NCI-H2196 (cell line): Measurements from ENCODE around the gene CHST15.

Experiments used
- DNase-seq: peaks from one replicate; lab custom pipeline; 2025; ENCODE audit not compliant: unreplicated experiment; lab: John Stamatoyannopoulos, UW

CHST15 gene

GRCh38 chr10:123972481-123973401 lies 120.7 kb downstream of the CHST15 start:
- DNase-seq, result no peak

- no peak for DNase-seq
These were observed 122.5 kb downstream of the CHST15 start for GRCh38 chr10:123970927-123971286.

GRCh38 chr10:123970207-123970926 lies 123.0 kb downstream of the CHST15 start:
- no peak for DNase-seq

- peak; percentile 56 for DNase-seq
These were observed 125.7 kb downstream of the CHST15 start for GRCh38 chr10:123967626-123968243.

- DNase-seq, result no peak
These were observed 126.5 kb downstream of the CHST15 start for GRCh38 chr10:123966896-123967231.

- no peak for DNase-seq
These were observed 127.2 kb downstream of the CHST15 start for GRCh38 chr10:123965973-123966895.

- no peak for DNase-seq
These were observed 128.4 kb downstream of the CHST15 start for GRCh38 chr10:123964953-123965352.

GRCh38 chr10:123962756-123963530 lies 130.5 kb downstream of the CHST15 start:
- DNase-seq, result no peak

GRCh38 chr10:123958241-123958640 lies 135.2 kb downstream of the CHST15 start:
- no peak for DNase-seq
